Upper lobe of left lung (tissue), 4 donors: ENCODE measurements around the gene AOX1.

Experiments
- CTCF ChIP-seq, 6 experiments: fragments of 450-650 bp in 4 of 6; fragments of 200-600 bp in 2 of 6; sonication (generic) in 2 of 6; IDR thresholded peaks; one replicate each; pipeline ENCODE4 v1.5.1; 2016 to 2019; ENCODE audit warnings: antibody characterized with exemption in 6 of 6
- EP300 ChIP-seq, 4 donors: sonication (generic); formaldehyde crosslinking; IDR thresholded peaks; one replicate each; pipeline ENCODE4 v1.5.1; 2017; ENCODE audit warnings: antibody characterized with exemption in 4 of 4, control low read depth in 2 of 4
- POLR2A ChIP-seq, 4 donors: fragments of 450-650 bp; IDR thresholded peaks; one replicate each; pipeline ENCODE4 v1.5.1; 2016 to 2017; ENCODE audit warnings: antibody characterized with exemption in 4 of 4, mild to moderate bottlenecking in 2 of 4
- POLR2AphosphoS5 ChIP-seq, 2 donors: sonication (generic); formaldehyde crosslinking; IDR thresholded peaks; one replicate each; pipeline ENCODE4 v1.5.1; 2017; ENCODE audit warnings: antibody characterized with exemption in 2 of 2

GRCh38 chr2:200637901-200638300 lies 52.1 kb downstream of the AOX1 start:
- TF ChIP-seq CTCF (IDR thresholded peaks at IDR 0.05): no peak
- TF ChIP-seq POLR2A (IDR thresholded peaks at IDR 0.05): no peak
- no peak for TF ChIP-seq EP300 (IDR thresholded peaks at IDR 0.05)
- TF ChIP-seq POLR2AphosphoS5 (IDR thresholded peaks at IDR 0.05): no peak
